Mammary epithelial cell (primary cell): ENCODE measurements around the gene PLPPR3.

Experiments
- CTCF ChIP-seq, 2 donors: IDR thresholded peaks in 1 of 2; conservative IDR thresholded peaks in 1 of 2; 2 replicates each; pipeline ENCODE4 v1.5.1; 2011 to 2012; ENCODE audit warnings: inconsistent platforms in 2 of 2, low read length in 2 of 2, mild to moderate bottlenecking in 2 of 2, control low read depth in 1 of 2, low read depth in 1 of 2; ENCODE audit not compliant: insufficient read depth in 1 of 2; ENCODE audit errors: extremely low read depth in 1 of 2
- EZH2 ChIP-seq: IDR thresholded peaks from 2 replicates; pipeline ENCODE4 v1.6.1; 2012; ENCODE audit warnings: low read length, inconsistent platforms, borderline replicate concordance

GRCh38 chr19:811506-812048 is 10.2 kb downstream of the PLPPR3 start:
- TF ChIP-seq CTCF (conservative IDR thresholded peaks at IDR 0.05 in 1 of 2, IDR thresholded peaks at IDR 0.05 in 1 of 2; ENCODE audit: extremely low read depth in 1 of 2, insufficient read depth in 1 of 2, low read depth in 1 of 2, low read length in 2 of 2): no peak
- no peak for TF ChIP-seq EZH2
